ENCODE data around the gene NMT1. TPM values are rescaled to one million over a fixed set of nuclear protein-coding genes. Genes with fewer than 3 reads are reported as not detected.
A peak's percentile ranks its signal among the peaks of the same experiment; 100 is the strongest.

The NMT1 gene
- total and polyA plus RNA-seq, 2 of the 13 experiments (the other 11 are each of a cell fraction or from before 2014, with no cell fraction given), result 75.7 to 142 TPM

- TF ChIP-seq ARID3A (IDR thresholded peaks at IDR 0.05; ENCODE audit: low read depth, low read length) (no peak), MTF1 (CRISPR knock-in tag; IDR thresholded peaks at IDR 0.05) (no peak), PRDM10 (CRISPR knock-in tag; IDR thresholded peaks at IDR 0.05; ENCODE audit: low read depth) (peak; percentile 19; the same call in 1 of the 2 replicates), KDM3A (CRISPR knock-in tag; IDR thresholded peaks at IDR 0.05; ENCODE audit: low read depth) (0 out of 2 replicates have a peak, but pooled peaks have one; percentile 60), BATF2 (CRISPR knock-in tag; IDR thresholded peaks at IDR 0.05) (no peak), ZNF101 (CRISPR knock-in tag; IDR thresholded peaks at IDR 0.05; ENCODE audit: borderline replicate concordance, low read depth) (no peak), AHDC1 (CRISPR knock-in tag; IDR thresholded peaks at IDR 0.05; ENCODE audit: borderline replicate concordance) (no peak), ZNF850 (CRISPR knock-in tag; conservative IDR thresholded peaks at IDR 0.05) (no peak), KLF9 (CRISPR knock-in tag; IDR thresholded peaks at IDR 0.05; ENCODE audit: low read depth) (no peak), ZNF720 (CRISPR knock-in tag; IDR thresholded peaks at IDR 0.05) (no peak), ATF4 (CRISPR knock-in tag; IDR thresholded peaks at IDR 0.05) (no peak), SNRNP70 (IDR thresholded peaks at IDR 0.05; ENCODE audit: low read depth, low read length) (no peak)
Measured at GRCh38 chr17:45101883-45102811, 41.0 kb downstream of the NMT1 start (continued).

All from HepG2 (cell line).